ENCODE measurements around the gene DIP2C.
"Not testable (repeated sequence)": the region's sequence is repeated elsewhere in the genome, so short reads cannot be mapped to it uniquely, and the experiment has no call there.

Gene DIP2C

DNA sequence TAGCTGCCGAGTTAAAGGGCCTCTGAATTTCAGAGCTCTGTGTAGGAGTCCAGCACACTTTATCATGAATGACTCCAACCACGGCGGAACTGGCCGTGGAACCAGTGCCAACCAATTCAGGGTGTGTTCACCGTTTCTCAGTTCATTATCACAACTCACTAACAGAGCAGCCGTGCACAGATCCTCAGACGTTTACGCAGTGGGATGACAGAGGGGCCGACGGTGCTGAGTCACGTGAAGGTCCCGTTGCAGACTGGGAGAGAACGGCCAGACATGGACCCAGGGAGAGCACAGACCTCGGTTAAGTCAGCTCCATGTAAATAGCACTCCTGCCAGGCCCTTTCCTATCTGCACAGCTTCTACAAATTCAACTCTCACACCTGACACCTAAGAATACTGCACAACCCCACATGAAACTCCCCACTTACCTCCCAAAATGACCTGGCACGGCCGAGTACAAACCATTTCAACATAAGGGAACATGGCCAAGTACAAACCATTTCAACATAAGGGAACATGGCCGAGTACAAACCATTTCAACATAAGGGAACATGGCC lies 95.5 kb downstream of the DIP2C start:
- DNase-seq, result no peak

DNA sequence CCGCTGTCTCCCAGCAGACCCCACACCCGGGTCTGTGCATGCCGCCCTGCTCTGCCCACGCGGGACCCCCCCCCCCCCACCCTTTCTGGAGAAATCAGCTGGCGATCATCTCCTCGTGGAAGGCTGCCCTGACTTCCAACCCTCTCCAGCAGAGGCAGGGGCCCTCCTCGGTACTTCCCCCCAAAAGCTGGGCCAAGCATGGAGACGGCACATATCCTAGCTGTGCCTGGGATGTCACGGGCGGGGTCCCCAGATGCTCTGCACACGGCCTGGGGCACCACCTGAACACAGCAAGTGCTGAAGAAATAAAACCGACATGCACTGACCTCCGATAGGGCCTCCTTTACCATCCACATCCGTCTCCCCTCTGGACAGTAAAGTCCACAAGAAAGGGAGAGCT lies 96.0 kb downstream of the DIP2C start:
- no peak for DNase-seq

GRCh38 chr10:593016-593415 lies 96.5 kb downstream of the DIP2C start:
- no peak for DNase-seq

- DNase-seq, result no peak
Measured at GRCh38 chr10:591646-592045, 97.8 kb downstream of the DIP2C start.

GRCh38 chr10:590721-591120 lies 98.7 kb downstream of the DIP2C start:
- DNase-seq, result no peak

DNA sequence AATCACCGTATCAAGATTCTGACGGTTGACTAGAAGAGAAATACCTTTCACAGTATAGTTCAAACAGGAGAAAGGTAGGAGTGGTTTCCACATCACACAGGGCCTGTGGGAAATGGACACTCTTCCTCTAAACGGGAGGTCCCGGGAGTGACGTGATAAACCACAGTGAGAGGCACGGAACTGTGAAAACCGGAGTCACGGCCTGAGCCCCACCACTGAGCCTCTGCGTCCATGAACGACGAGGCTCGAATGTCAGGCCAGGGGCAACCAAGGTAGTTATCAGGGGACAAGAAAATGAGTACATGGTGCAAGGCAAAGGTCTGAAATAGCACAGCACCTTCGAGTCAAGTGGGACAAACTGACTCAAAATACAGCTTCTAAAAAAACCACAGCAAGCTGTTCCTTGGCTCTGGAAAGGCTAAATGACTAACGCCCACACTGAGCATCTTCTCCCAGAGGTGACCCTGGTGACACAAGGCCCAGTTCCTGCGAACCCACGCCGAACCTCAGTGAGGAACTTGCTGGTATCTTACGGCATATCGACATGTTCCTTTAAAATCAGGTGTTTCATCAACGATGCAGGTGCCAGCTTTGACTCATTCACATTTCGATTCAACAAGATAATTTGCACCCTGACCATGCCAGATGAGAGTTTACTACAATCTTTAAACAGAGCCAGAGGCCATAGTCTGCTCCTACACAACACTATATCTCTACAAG lies 99.3 kb downstream of the DIP2C start:
- no peak for DNase-seq

DNA sequence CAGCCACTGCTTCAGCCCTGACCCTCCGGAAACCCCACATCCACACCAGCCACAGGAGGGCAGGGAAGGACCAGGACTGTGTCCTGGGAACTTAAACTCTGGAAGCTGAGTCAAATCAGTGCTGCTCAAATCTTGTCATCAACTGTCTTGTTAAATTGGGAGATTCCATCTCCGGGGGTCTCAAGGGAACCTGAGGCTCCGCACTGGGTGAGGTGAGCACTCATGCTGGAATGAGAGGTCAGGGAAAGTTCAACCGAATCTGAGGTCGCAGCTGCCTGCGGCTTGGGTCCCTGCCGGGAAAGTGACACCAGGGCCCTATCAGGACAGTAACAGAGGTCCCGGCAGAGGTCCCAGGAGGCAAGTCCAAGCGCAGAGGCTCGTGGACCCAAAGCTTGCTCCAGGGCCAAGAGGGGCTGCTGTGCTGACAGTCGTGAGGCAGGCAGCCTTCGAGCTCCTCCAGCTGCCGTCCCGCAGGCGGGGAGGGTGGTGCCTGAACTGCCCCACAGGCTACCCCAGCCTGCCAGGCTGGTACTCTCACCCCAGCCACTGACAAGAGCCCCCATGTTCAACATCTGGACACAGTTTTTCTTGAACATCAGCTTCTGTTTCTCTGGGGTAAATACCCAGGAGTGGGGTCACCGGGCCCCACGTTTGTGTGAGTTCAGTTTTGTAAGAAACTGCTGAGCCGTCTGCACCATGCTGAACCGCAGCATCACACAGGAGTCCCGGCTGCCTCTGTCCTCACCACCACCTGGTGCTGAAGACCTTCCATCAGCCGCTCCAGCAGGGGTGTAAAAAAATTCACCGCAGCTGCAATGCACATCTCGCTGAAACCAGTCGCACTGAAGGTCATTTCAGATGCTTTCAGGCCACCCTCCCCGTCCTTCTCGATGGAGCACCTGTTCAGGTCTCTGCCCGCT lies 101.0 kb downstream of the DIP2C start:
- no peak for DNase-seq

- DNase-seq, result no peak
Measured at GRCh38 chr10:586716-587115, 102.8 kb downstream of the DIP2C start.

- no peak for DNase-seq
Measured at GRCh38 chr10:586151-586550, 103.3 kb downstream of the DIP2C start.

- no peak for DNase-seq
Measured at GRCh38 chr10:585502-585901, 104.0 kb downstream of the DIP2C start.

DNA sequence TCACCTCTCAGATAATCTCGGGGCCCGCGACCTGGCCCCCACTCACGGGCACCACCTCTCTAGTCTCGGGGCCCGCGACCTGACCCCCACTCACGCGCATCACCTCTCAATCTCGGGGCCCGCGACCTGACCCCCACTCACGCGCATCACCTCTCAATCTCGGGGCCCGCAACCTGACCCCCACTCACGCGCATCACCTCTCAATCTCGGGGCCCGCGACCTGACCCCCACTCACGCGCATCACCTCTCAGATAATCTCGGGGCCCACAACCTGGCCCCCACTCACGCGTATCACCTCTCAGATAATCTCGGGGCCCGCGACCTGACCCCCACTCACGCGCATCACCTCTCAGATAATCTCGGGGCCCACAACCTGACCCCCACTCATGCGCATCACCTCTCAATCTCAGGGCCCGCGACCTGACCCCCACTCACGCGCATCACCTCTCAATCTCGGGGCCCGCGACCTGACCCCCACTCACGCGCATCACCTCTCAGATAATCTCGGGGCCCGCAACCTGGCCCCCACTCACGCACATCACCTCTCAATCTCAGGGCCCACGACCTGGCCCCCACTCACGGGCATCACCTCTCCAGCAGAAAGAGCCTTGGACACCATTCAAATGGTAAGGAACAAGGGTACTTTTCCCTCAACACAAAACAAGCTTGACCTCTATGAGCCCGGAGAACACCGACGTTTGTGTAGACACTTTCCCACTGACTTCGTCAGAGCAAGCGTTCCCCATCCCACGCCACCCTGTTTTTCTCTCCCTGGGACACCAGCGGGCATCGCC lies 104.8 kb downstream of the DIP2C start:
- DNase-seq, result not testable (repeated sequence)

- no peak for DNase-seq
Measured at GRCh38 chr10:583433-583832, 106.0 kb downstream of the DIP2C start.

- DNase-seq, result no peak
Measured at GRCh38 chr10:581776-582330, 107.6 kb downstream of the DIP2C start.

DNA sequence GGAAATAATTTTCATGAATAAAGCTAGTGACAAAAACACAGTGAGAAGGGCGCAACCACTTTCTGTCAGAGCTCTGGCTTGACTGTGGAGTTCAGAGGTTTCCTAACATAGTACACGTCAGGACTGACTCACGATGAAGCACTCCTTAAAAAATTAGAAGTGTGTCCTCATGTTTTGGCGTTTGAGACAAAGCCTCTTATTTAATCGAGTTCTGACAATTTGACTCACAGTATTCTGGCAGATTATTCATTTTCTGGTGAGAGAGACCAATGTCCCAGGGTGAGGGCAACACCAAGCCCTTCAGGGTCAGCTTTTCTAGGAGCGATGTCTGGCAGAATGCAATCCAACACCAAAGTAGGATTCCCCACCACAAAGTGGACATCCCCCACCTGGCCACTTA lies 108.7 kb downstream of the DIP2C start:
- DNase-seq, result no peak

GRCh38 chr10:576130-576465 lies 113.4 kb downstream of the DIP2C start:
- no peak for DNase-seq

- DNase-seq, result no peak
Measured at GRCh38 chr10:575402-576129, 113.9 kb downstream of the DIP2C start.

- no peak for DNase-seq
Measured at GRCh38 chr10:572696-573095, 116.8 kb downstream of the DIP2C start.

DNA sequence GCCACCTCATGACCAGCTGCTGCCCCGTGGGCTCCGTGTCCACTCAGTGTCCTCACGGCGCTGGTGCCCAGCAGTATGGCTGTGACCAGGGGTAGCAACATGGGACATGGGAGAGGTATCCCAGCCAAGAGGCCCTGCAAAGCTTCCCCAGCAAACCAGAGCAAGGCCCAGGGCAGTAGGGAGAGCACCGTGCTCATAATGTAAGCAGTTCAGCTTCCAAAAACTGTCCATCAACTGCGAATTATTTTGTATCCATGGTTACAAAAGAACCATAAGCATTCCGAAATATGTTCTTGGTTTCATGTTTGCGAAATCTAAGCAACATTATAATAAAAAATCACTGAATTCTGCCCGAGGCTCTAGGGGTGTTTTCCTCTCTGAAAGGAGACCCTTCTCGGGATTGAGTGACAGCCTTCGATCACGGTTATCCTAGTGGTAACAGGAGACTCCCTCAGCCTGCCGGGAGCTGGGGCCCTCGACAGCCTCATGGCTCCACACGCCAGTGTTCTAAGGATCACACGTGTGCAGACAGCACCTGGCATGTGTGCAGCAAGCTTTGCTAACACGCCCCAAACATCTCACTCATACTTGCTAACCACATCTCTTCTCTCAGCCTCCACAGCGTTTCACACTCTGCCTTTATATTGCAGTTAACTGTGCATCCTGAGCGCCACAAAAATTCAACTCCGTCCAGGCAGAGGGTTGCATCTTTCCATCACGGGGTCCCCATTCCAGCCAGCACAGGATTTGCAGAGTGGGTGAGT lies 117.6 kb downstream of the DIP2C start:
- no peak for DNase-seq

DNA sequence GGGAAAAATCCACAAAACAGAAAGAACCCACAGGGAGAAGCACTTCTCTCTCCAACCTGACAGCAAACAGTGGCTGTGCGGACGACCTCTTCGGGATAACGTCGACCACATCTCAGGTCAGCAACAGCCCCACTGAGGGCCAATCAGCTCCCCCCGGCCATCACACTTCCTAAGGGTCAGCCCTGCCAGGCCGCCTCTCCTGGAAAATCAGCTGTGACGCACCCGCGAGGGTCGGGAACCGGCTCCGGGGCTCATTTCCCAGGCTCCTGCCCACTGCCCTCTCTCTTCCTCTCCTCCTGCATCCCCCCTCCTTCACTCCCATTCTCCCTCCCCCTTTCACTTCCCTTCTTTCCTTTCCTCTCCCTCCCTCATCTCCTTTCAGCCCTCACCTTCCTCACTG lies 118.3 kb downstream of the DIP2C start:
- no peak for DNase-seq

DNA sequence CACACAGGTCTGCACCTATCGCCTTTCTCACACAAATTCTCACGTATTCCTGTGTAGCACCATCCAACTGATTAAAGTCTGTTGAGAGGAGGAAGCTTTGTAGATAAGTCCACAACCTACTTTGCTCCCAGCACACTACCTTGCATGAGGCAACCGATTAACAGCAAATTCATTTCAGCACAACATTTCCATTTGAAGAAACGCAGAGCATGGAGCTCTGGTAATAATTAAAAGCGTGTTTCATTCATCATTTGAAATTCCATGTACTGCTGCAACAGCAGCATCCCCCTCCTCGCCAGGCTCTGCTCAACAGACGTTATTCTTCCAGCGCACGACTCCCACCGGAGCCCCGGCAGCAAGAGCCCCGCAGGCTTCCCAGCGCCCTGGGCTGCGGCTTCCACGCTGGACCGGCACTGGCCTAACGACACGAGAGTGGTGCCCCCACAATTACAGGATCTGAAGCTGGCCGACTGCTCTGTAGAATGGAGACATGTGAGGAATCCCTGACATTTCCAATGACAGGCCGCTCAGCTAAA lies 118.8 kb downstream of the DIP2C start:
- no peak for DNase-seq
